GM18519 (cell line): ENCODE measurements around the gene CDK11B.
"Not testable (repeated sequence)": the region's sequence is repeated elsewhere in the genome, so short reads cannot be mapped to it uniquely, and the experiment has no call there.

Experiments used
- ATAC-seq: cut with Tn5 transposase; IDR thresholded peaks from one replicate; pipeline ENCODE4 v1.9.1; 2021; ENCODE audit warnings: mild to moderate bottlenecking, moderate library complexity; ENCODE audit not compliant: unreplicated experiment, low FRiP score

Gene CDK11B

GRCh38 chr1:1600861-1601563 is 57.8 kb downstream of the CDK11B start:
- no peak for ATAC-seq

- no peak for ATAC-seq
Observed at GRCh38 chr1:1599935-1600860, 58.6 kb downstream of the CDK11B start, which contains the start of gene FNDC10. TSS of gene FNDC10 (minus strand) at chr1:1600135. CDS start at chr1:1600015, 120 bp downstream.

GRCh38 chr1:1599030-1599934 is 59.5 kb downstream of the CDK11B start:
- no peak for ATAC-seq

- no peak for ATAC-seq
Observed at GRCh38 chr1:1598720-1599029, 60.1 kb downstream of the CDK11B start.

- ATAC-seq = no peak
Observed at GRCh38 chr1:1598051-1598719, 60.6 kb downstream of the CDK11B start.

GRCh38 chr1:1597275-1597930 is 61.4 kb downstream of the CDK11B start:
- no peak for ATAC-seq

- ATAC-seq = no peak
Observed at GRCh38 chr1:1596493-1597274, 62.1 kb downstream of the CDK11B start.

- ATAC-seq = not testable (repeated sequence)
Observed at GRCh38 chr1:1595341-1595740, 63.5 kb downstream of the CDK11B start.

GRCh38 chr1:1594602-1595260 is 64.1 kb downstream of the CDK11B start:
- no peak for ATAC-seq

- no peak for ATAC-seq
Observed at GRCh38 chr1:1593834-1594601, 64.8 kb downstream of the CDK11B start.

- ATAC-seq = no peak
Observed at GRCh38 chr1:1591452-1591851, 67.4 kb downstream of the CDK11B start.
